ENCODE results near the gene TMEM163.

The TMEM163 gene

DNA sequence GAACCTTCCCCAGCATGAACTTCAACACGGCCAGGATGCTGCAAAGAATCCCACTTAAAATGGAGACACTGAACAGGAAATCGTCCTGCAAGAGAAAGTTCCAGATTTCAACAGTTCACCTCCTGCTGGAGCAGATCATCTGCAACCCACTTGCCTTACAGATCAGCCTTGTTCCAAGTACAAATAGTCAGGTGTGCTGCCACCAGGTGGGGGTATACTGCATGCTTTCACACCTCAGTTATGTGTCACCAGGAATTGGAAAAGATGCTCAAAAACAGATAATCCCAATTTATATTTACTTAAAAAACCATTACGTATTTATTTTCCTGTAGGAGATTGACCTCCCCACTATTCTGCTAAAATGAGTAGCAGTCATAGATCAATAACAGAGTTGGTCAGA lies 252.7 kb downstream of the TMEM163 start:
- TF ChIP-seq, protein P1, sequence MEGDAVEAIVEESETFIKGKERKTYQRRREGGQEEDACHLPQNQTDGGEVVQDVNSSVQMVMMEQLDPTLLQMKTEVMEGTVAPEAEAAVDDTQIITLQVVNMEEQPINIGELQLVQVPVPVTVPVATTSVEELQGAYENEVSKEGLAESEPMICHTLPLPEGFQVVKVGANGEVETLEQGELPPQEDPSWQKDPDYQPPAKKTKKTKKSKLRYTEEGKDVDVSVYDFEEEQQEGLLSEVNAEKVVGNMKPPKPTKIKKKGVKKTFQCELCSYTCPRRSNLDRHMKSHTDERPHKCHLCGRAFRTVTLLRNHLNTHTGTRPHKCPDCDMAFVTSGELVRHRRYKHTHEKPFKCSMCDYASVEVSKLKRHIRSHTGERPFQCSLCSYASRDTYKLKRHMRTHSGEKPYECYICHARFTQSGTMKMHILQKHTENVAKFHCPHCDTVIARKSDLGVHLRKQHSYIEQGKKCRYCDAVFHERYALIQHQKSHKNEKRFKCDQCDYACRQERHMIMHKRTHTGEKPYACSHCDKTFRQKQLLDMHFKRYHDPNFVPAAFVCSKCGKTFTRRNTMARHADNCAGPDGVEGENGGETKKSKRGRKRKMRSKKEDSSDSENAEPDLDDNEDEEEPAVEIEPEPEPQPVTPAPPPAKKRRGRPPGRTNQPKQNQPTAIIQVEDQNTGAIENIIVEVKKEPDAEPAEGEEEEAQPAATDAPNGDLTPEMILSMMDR (IDR thresholded peaks at IDR 0.05; ENCODE audit: insufficient read depth, low read depth, low read length, missing control alignments): peak; percentile 38
- H3K4me3 ChIP-seq (ENCODE audit: low read depth, low read length): no peak overlapping the region
- peak; percentile 57 for DNase-seq (ENCODE audit: low read depth)

DNA sequence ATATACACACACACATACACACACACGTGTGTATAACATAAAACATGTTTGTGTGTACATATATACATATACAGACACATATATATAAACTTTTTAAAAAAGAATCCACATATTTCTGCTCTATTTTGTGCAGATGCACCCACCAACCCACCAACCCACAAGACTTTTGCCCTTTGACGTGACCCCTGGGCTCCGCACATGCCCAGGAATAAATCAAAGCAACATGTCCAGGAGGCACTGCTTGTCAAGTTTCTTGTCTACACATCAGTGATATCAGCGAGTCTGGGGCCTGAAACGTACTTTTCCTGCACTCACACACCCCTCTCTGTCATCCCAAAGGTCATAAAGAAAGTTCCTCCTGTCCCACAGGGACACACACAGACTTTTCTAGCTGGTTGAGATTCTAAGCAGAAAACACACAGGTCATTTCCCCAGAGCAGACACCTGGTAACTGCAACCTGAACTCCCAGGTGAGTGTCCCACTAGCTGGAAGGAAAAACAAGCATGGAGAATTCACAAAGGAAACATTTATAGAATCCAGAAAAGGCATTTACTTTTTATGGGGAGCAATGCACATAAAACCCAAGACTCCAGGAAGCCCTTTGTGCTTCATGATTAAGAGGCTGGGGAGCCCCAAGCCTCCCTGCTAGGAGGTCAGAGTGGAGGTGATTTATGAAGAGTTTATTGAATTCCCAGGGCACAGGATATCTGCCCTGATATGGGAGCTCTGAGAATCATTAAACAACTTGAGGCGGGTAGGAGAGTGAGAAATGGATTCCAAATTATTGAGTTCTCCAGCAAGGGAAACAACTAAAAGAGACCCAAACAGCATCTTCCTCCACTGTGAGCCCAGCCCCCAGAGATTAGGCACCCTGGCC lies 253.3 kb downstream of the TMEM163 start:
- H3K4me3 ChIP-seq (ENCODE audit: low read depth, low read length): no peak overlapping the region
- TF ChIP-seq, protein P1 (IDR thresholded peaks at IDR 0.05; ENCODE audit: insufficient read depth, low read depth, low read length, missing control alignments): no peak
- DNase-seq (ENCODE audit: low read depth): no peak

DNA sequence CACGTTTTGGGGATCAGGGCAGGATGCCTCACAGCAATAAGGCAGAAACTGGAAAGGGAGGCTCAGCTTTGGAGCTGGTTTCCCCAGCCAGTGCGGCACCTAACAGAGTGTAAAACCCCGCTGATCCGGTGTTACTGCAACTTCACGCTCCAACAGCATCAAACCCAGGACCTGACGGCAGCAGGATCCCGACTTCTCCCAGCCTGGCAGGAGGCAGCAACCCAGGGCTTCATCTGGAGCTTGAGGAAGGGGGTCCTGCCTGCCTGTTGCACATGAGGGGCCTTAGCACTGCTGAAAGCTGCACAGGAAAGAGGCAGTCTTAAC lies 255.1 kb downstream of the TMEM163 start:
- no peak overlapping the region for H3K4me3 ChIP-seq (ENCODE audit: low read depth, low read length)
- DNase-seq (ENCODE audit: low read depth): no peak
- TF ChIP-seq, protein P1 (IDR thresholded peaks at IDR 0.05; ENCODE audit: insufficient read depth, low read depth, low read length, missing control alignments): no peak

DNA sequence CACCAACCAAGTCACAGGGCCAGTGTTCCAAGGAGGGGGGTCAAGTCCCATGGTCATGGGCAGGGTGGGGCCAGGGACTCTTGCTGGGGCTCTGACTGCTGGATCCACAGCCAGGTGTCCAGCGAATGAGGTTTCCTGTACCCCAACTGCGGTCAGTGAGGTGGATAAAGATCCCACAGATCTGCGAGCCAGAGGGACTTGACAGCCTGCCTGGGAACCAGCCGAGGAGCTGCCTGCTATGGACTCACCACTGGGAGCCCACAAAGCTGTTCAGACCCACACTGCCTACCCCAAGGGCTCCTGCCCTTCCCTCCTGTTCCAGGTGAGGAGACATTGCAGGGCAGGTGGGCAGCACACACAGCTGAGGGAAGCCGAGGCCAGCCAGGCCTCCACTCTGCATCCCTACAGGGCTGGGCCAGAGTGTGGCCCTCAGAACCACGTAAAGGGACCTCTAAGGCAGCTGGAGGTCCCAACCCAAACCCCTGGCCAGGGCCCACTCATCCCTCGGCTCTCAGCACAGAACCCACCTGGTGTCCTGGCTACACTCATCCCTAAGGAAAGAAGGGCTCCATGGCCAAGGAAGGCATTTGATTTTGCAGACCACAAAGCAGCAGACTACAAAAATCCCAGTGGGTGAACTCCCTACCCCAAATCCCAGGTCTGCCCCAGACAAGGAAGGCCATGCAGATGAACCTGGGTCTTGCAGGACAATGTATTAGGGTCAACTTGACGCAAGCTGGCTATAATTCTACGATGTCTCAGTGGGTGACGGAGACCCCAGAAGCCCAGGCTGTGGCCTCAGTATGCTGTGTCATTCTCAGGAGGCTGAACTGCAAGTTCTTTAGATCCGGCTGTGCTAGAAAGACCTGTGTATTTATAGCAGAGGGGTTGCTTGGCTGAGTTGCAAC lies 255.8 kb downstream of the TMEM163 start:
- no peak for DNase-seq (ENCODE audit: low read depth)
- no peak overlapping the region for H3K4me3 ChIP-seq (ENCODE audit: low read depth, low read length)
- TF ChIP-seq, protein P1 (IDR thresholded peaks at IDR 0.05; ENCODE audit: insufficient read depth, low read depth, low read length, missing control alignments): no peak

DNA sequence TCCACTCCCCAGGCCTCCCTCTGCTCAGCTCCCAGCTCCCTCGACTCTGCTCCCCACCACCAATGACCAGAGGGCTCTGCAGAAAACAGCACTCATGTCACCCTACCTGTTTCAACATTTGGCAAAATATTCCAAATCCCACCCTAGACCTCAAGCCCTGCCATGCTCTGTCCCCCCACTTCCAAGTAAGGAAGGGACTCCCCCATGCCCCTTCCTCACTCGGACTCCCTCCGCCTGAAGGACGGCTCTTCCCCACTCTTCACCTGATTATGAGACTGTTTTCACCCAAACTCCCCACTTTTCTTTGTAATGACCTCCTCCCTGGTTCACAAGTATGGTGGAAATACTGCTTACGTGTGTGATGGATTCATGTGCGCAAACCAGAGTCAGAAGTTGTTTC lies 256.5 kb downstream of the TMEM163 start:
- TF ChIP-seq, protein P1 (IDR thresholded peaks at IDR 0.05; ENCODE audit: insufficient read depth, low read depth, low read length, missing control alignments): no peak
- H3K4me3 ChIP-seq (ENCODE audit: low read depth, low read length): no peak overlapping the region
- DNase-seq (ENCODE audit: low read depth): no peak

DNA sequence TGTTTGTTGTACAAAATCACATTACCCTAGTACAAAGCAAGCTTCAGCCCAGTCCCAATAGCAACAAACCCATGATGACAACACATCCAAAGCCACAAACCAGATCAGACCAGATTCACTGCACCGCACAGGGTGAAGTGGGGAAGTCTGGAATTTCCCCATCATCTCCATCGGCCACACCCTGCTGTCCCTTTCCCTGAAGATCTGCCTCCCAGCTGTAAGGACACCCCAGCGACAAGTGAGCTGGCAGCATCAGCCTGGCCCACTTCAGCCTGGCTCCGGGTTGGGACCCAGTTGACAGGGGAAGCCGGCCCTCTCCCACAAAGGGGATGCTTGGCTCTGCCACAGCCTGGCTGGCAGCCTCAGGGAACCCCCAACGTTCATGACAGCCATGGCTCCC lies 257.3 kb downstream of the TMEM163 start:
- DNase-seq (ENCODE audit: low read depth): no peak
- H3K4me3 ChIP-seq (ENCODE audit: low read depth, low read length): no peak overlapping the region
- TF ChIP-seq, protein P1 (IDR thresholded peaks at IDR 0.05; ENCODE audit: insufficient read depth, low read depth, low read length, missing control alignments): no peak
